ENCODE data around the gene GTF2F2. TPM values are rescaled to one million over a fixed set of nuclear protein-coding genes. Genes with fewer than 3 reads are reported as not detected.

The GTF2F2 gene
- total and polyA plus RNA-seq, 5 donors from 2014 or later: 7.0 to 16.1 (median 9.7) TPM

DNA sequence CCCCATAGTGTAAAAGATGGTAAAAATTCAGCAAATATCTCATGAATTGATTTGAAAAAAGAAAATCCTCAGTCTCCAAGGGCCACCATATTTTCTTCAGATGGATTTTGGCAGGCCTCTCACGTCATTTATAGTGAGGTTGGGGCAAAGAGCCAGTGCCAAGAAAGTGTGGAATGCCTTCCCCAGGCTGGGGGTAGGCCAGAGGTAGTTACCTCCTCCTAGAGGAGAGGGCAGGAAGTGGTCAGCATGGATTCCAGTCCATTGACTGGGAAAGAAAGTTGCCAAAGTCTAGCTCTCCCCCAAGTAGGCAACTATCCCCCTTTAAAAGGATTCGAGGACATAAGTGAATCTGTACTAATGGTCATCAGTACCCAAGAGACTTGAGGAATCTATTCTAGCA, 148.9 kb downstream of the GTF2F2 start:
- no peaks in the 10 kb centered on the region for H3K9me3 Mint-ChIP-seq
- Histone ChIP-seq H3K9me3 (ENCODE audit: control insufficient read depth in 2 of 2, low read length in 2 of 2) (no peaks in the 10 kb centered on the region), H3K4me3 (ENCODE audit: low read depth, low read length) (no peak overlapping the region), H3K27ac (ENCODE audit: insufficient read depth, low read length, poor library complexity, severe bottlenecking) (no peak overlapping the region), H3K4me1 (ENCODE audit: control insufficient read depth, insufficient read depth, low read length, poor library complexity, severe bottlenecking) (no peaks in the 10 kb centered on the region), H3K36me3 (ENCODE audit: control insufficient read depth, insufficient read depth, low read length) (peaks cover 7% of the 10 kb centered on the region), H3K27me3 (ENCODE audit: control insufficient read depth, insufficient read depth, low read length) (no peaks in the 10 kb centered on the region)
- ATAC-seq (ENCODE audit: low read depth in 2 of 2) (no peak), DNase-seq (no peak)
- H3K36me3 Mint-ChIP-seq: peaks cover 14% of the 10 kb centered on the region
- peak overlapping the region in 1 of 3 donors; percentile 43 for H3K27ac Mint-ChIP-seq
- H3K27me3 Mint-ChIP-seq: no peaks in the 10 kb centered on the region
- no peak overlapping the region for H3K4me3 Mint-ChIP-seq
- peaks cover 0 to 4% (median 1%) of the 10 kb centered on the region in 4 donors for H3K4me1 Mint-ChIP-seq

DNA sequence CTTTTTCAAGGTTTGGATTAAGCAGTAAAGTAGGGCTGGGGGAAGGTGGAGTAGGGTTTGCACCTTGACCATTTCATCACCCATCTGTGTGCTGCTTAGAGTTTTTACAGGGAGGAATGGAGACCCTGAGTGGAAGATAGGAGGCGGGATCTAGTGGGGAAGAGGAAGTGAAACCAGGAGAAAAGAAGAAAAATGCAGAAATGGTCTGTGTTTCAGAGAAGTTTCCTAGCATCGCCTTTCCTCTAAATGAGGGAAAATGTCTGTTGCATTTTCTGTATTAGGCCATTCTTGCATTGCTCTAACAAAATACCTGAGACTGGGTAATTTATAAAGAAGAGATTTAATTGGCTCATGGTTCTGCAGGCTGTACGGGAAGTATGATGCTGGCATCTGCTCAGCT, 156.6 kb downstream of the GTF2F2 start:
- Histone ChIP-seq H3K4me3 (ENCODE audit: low read depth, low read length) (no peak overlapping the region), H3K36me3 (ENCODE audit: control insufficient read depth, insufficient read depth, low read length) (peaks cover 7% of the 10 kb centered on the region), H3K4me1 (ENCODE audit: control insufficient read depth, insufficient read depth, low read length, poor library complexity, severe bottlenecking) (no peaks in the 10 kb centered on the region), H3K27ac (ENCODE audit: insufficient read depth, low read length, poor library complexity, severe bottlenecking) (no peak overlapping the region), H3K27me3 (ENCODE audit: control insufficient read depth, insufficient read depth, low read length) (no peaks in the 10 kb centered on the region), H3K9me3 (ENCODE audit: control insufficient read depth in 2 of 2, low read length in 2 of 2) (no peaks in the 10 kb centered on the region)
- Mint-ChIP-seq H3K9me3 (peaks cover 0 to 5% (median 0%) of the 10 kb centered on the region in 7 donors), H3K4me1 (peaks cover 0 to 4% (median 0%) of the 10 kb centered on the region in 4 donors), H3K4me3 (no peak overlapping the region), H3K27me3 (no peaks in the 10 kb centered on the region), H3K36me3 (peaks cover 19% of the 10 kb centered on the region), H3K27ac (peak overlapping the region in 2 of 3 donors; percentile 66 to 74)
- ATAC-seq (ENCODE audit: low read depth in 2 of 2): no peak
- no peak for DNase-seq

- H3K4me1 ChIP-seq (ENCODE audit: control insufficient read depth, insufficient read depth, low read length, poor library complexity, severe bottlenecking): no peaks in the 10 kb centered on the region
- Mint-ChIP-seq H3K36me3 (peaks cover 20% of the 10 kb centered on the region), H3K27ac (no peak overlapping the region), H3K9me3 (peaks cover 0 to 5% (median 0%) of the 10 kb centered on the region in 7 donors), H3K27me3 (no peaks in the 10 kb centered on the region), H3K4me1 (peaks cover 0 to 4% (median 0%) of the 10 kb centered on the region in 4 donors), H3K4me3 (no peak overlapping the region)
- H3K4me3 ChIP-seq (ENCODE audit: low read depth, low read length): no peak overlapping the region
- no peak for ATAC-seq (ENCODE audit: low read depth in 2 of 2)
- no peaks in the 10 kb centered on the region for H3K9me3 ChIP-seq (ENCODE audit: control insufficient read depth in 2 of 2, low read length in 2 of 2)
- DNase-seq: no peak
- no peaks in the 10 kb centered on the region for H3K27me3 ChIP-seq (ENCODE audit: control insufficient read depth, insufficient read depth, low read length)
- no peak overlapping the region for H3K27ac ChIP-seq (ENCODE audit: insufficient read depth, low read length, poor library complexity, severe bottlenecking)
- H3K36me3 ChIP-seq (ENCODE audit: control insufficient read depth, insufficient read depth, low read length): peaks cover 7% of the 10 kb centered on the region
These were observed 157.9 kb downstream of the GTF2F2 start for GRCh38 chr13:45278096-45278645.

- peaks cover 0 to 5% (median 0%) of the 10 kb centered on the region in 7 donors for H3K9me3 Mint-ChIP-seq
- H3K36me3 Mint-ChIP-seq: peaks cover 27% of the 10 kb centered on the region
- ATAC-seq (ENCODE audit: low read depth in 2 of 2) (no peak), DNase-seq (no peak)
- Histone ChIP-seq H3K4me3 (ENCODE audit: low read depth, low read length) (no peak overlapping the region), H3K27me3 (ENCODE audit: control insufficient read depth, insufficient read depth, low read length) (no peaks in the 10 kb centered on the region), H3K4me1 (ENCODE audit: control insufficient read depth, insufficient read depth, low read length, poor library complexity, severe bottlenecking) (no peaks in the 10 kb centered on the region), H3K27ac (ENCODE audit: insufficient read depth, low read length, poor library complexity, severe bottlenecking) (no peak overlapping the region), H3K36me3 (ENCODE audit: control insufficient read depth, insufficient read depth, low read length) (peaks cover 6% of the 10 kb centered on the region), H3K9me3 (ENCODE audit: control insufficient read depth in 2 of 2, low read length in 2 of 2) (no peaks in the 10 kb centered on the region)
- no peaks in the 10 kb centered on the region for H3K4me1 Mint-ChIP-seq
- peak overlapping the region in 2 of 3 donors; percentile 41 to 57 for H3K27ac Mint-ChIP-seq
- H3K4me3 Mint-ChIP-seq: no peak overlapping the region
- H3K27me3 Mint-ChIP-seq: no peaks in the 10 kb centered on the region
These were observed 159.7 kb downstream of the GTF2F2 start for GRCh38 chr13:45280011-45280410.

GRCh38 chr13:45280751-45281634, 160.7 kb downstream of the GTF2F2 start:
- Mint-ChIP-seq H3K9me3 (peaks cover 0 to 5% (median 0%) of the 10 kb centered on the region in 7 donors), H3K36me3 (peaks cover 29% of the 10 kb centered on the region), H3K4me1 (no peaks in the 10 kb centered on the region), H3K4me3 (no peak overlapping the region), H3K27ac (peak overlapping the region in 2 of 3 donors; percentile 41 to 63), H3K27me3 (no peaks in the 10 kb centered on the region)
- peaks cover 5% of the 10 kb centered on the region for H3K36me3 ChIP-seq (ENCODE audit: control insufficient read depth, insufficient read depth, low read length)
- no peak overlapping the region for H3K4me3 ChIP-seq (ENCODE audit: low read depth, low read length)
- no peaks in the 10 kb centered on the region for H3K9me3 ChIP-seq (ENCODE audit: control insufficient read depth in 2 of 2, low read length in 2 of 2)
- ATAC-seq (ENCODE audit: low read depth in 2 of 2): peak; percentile 81 to 82
- H3K4me1 ChIP-seq (ENCODE audit: control insufficient read depth, insufficient read depth, low read length, poor library complexity, severe bottlenecking): no peaks in the 10 kb centered on the region
- H3K27me3 ChIP-seq (ENCODE audit: control insufficient read depth, insufficient read depth, low read length): no peaks in the 10 kb centered on the region
- no peak overlapping the region for H3K27ac ChIP-seq (ENCODE audit: insufficient read depth, low read length, poor library complexity, severe bottlenecking)
- DNase-seq: peak; percentile 13 to 66 (median 41)

- Mint-ChIP-seq H3K4me1 (peaks cover 0 to 3% (median 0%) of the 10 kb centered on the region in 4 donors), H3K27ac (peak overlapping the region in 1 of 3 donors; percentile 59), H3K27me3 (no peaks in the 10 kb centered on the region), H3K9me3 (no peaks in the 10 kb centered on the region), H3K4me3 (no peak overlapping the region), H3K36me3 (peaks cover 22% of the 10 kb centered on the region)
- Histone ChIP-seq H3K4me3 (ENCODE audit: low read depth, low read length) (no peak overlapping the region), H3K27me3 (ENCODE audit: control insufficient read depth, insufficient read depth, low read length) (no peaks in the 10 kb centered on the region), H3K4me1 (ENCODE audit: control insufficient read depth, insufficient read depth, low read length, poor library complexity, severe bottlenecking) (no peaks in the 10 kb centered on the region), H3K36me3 (ENCODE audit: control insufficient read depth, insufficient read depth, low read length) (peaks cover 5% of the 10 kb centered on the region), H3K9me3 (ENCODE audit: control insufficient read depth in 2 of 2, low read length in 2 of 2) (no peaks in the 10 kb centered on the region), H3K27ac (ENCODE audit: insufficient read depth, low read length, poor library complexity, severe bottlenecking) (no peak overlapping the region)
- ATAC-seq (ENCODE audit: low read depth in 2 of 2) (no peak), DNase-seq (no peak)
These were observed 162.7 kb downstream of the GTF2F2 start for GRCh38 chr13:45282994-45283393.

- Mint-ChIP-seq H3K9me3 (no peaks in the 10 kb centered on the region), H3K27ac (peak overlapping the region in 1 of 3 donors; percentile 17), H3K27me3 (no peaks in the 10 kb centered on the region), H3K36me3 (peaks cover 9% of the 10 kb centered on the region), H3K4me1 (peaks cover 0 to 17% (median 12%) of the 10 kb centered on the region in 4 donors), H3K4me3 (no peak overlapping the region)
- Histone ChIP-seq H3K4me3 (ENCODE audit: low read depth, low read length) (no peak overlapping the region), H3K27ac (ENCODE audit: insufficient read depth, low read length, poor library complexity, severe bottlenecking) (no peak overlapping the region), H3K9me3 (ENCODE audit: control insufficient read depth in 2 of 2, low read length in 2 of 2) (no peaks in the 10 kb centered on the region), H3K27me3 (ENCODE audit: control insufficient read depth, insufficient read depth, low read length) (no peaks in the 10 kb centered on the region), H3K36me3 (ENCODE audit: control insufficient read depth, insufficient read depth, low read length) (peaks cover 5% of the 10 kb centered on the region), H3K4me1 (ENCODE audit: control insufficient read depth, insufficient read depth, low read length, poor library complexity, severe bottlenecking) (no peaks in the 10 kb centered on the region)
- DNase-seq (no peak), ATAC-seq (ENCODE audit: low read depth in 2 of 2) (no peak)
These were observed 169.7 kb downstream of the GTF2F2 start for GRCh38 chr13:45289936-45290563.
